Glomerular visceral epithelial cell (primary cell): Measurements from ENCODE around the gene TTC28.

ENCODE experiments used
- DNase-seq: peaks from one replicate; pipeline ENCODE4 v3.0.0-alpha.2; 2016; ENCODE audit errors: extremely low spot score

Gene TTC28

GRCh38 chr22:27988704-27989103 lies 690.9 kb downstream of the TTC28 start:
- DNase-seq: no peak

- peak; percentile 92 for DNase-seq
These were observed 692.1 kb downstream of the TTC28 start for GRCh38 chr22:27987557-27987956.

- DNase-seq: no peak
These were observed 692.7 kb downstream of the TTC28 start for GRCh38 chr22:27986937-27987336.

- no peak for DNase-seq
These were observed 693.2 kb downstream of the TTC28 start for GRCh38 chr22:27986459-27986858.

GRCh38 chr22:27985323-27986275 lies 694.0 kb downstream of the TTC28 start:
- no peak for DNase-seq

- DNase-seq: no peak
These were observed 694.9 kb downstream of the TTC28 start for GRCh38 chr22:27984723-27985122.

- DNase-seq: no peak
These were observed 695.5 kb downstream of the TTC28 start for GRCh38 chr22:27984001-27984695.

- no peak for DNase-seq
These were observed 696.3 kb downstream of the TTC28 start for GRCh38 chr22:27983361-27983791.

GRCh38 chr22:27982630-27983180 lies 696.9 kb downstream of the TTC28 start:
- no peak for DNase-seq

- DNase-seq: no peak
These were observed 697.5 kb downstream of the TTC28 start for GRCh38 chr22:27982106-27982505.

GRCh38 chr22:27980424-27981148 lies 699.1 kb downstream of the TTC28 start:
- no peak for DNase-seq

GRCh38 chr22:27978802-27979201 lies 700.8 kb downstream of the TTC28 start:
- DNase-seq: no peak

GRCh38 chr22:27978317-27978716 lies 701.3 kb downstream of the TTC28 start:
- DNase-seq: no peak

GRCh38 chr22:27976586-27976985 lies 703.1 kb downstream of the TTC28 start:
- no peak for DNase-seq

GRCh38 chr22:27975381-27976013 lies 704.1 kb downstream of the TTC28 start:
- DNase-seq: no peak

- no peak for DNase-seq
These were observed 705.8 kb downstream of the TTC28 start for GRCh38 chr22:27973846-27974245.

- no peak for DNase-seq
These were observed 706.6 kb downstream of the TTC28 start for GRCh38 chr22:27972732-27973698.

- DNase-seq: no peak
These were observed 707.7 kb downstream of the TTC28 start for GRCh38 chr22:27971926-27972325.

GRCh38 chr22:27970596-27971220 lies 708.9 kb downstream of the TTC28 start:
- no peak for DNase-seq
